Urothelium cell line (cell line): ENCODE results near the gene ATP5F1A.

Source experiments
- DNase-seq: peaks from one replicate; pipeline ENCODE4 v3.0.0; 2011; ENCODE audit warnings: low spot score, mixed read lengths
- FAIRE-seq: peaks from 2 replicates; lab custom pipeline; 2011; peaks lifted over from hg19 to GRCh38; lab: Jason Lieb, UNC

ATP5F1A gene

DNA sequence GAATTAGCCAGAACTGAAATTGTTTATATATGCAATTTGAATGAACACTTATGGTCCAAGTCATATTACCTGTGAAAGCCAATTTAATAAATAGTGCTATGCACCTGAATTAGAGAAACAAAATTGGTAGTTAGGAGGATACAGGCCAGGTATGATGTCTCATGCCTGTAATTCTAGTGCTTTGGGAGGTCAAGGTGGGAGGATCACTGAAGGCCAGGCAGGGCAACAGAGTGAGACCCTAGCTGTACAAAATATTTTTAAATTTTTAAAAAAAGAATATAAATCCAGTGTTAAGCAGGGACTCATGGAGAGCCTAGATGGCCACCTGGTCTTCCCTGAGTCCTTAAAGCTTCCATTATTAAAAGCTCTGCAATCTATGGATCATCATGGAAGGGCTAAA is 18.8 kb downstream of the ATP5F1A start:
- FAIRE-seq: no peak
- DNase-seq: no peak

DNA sequence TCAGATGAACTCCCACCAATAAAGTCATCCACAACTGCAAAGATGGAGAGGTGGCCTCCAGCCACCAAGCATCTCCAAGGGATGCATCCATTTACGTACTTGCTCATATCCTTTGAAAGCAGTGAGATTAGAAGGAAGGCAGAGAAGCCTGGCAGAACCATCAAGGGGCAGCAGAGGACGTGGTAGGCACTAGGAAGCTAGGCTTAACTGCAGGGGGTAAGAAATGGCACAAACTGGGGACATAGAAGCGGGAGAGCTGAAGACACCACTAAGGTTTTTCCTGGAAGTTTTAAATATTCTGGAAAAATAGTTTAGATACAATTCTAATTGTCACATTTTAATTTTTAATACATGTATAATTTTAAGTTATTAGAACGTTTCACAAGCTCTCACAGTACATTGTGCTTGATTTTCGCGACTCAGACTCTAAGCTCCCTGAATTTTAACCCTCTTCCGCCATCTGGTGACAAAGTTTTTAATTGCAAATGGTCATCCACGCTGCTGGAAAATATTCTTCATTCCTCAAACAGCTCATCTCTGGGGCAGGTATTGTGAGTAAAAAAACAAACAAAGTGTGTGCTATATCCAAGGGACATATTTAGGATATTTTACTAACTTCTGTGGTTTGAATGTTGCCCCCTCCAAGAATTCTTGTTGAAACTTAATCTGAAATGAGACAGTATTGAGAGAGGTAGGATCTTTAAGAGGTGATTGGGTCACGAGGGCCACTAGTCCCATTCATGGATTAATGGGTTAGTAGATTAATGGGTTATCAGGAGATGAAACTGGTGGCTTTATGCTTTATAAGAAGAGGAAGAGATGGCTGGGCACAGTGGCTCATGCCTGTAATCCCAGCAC is 24.4 kb downstream of the ATP5F1A start:
- no peak for FAIRE-seq
- peak; percentile 33 for DNase-seq

DNA sequence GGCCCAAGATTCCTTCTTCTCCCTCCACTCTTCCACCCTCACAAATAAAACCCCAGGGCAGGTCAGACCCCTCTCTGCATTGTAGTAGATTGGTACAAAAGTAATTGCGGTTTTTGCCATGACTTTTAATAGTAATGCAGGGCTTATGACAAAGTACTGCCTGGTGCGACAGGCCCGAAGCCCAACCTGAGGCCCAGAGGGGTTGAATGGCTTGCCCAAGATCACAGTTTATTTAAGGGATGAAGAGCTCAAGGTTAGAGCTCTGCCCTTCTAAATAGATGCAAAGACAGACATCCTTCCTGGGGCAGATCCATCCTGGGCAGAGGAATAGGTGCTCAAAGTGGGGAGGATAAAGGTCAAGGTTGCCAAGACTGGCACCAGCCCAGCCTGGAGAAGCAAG is 25.1 kb downstream of the ATP5F1A start:
- no peak for FAIRE-seq

DNA sequence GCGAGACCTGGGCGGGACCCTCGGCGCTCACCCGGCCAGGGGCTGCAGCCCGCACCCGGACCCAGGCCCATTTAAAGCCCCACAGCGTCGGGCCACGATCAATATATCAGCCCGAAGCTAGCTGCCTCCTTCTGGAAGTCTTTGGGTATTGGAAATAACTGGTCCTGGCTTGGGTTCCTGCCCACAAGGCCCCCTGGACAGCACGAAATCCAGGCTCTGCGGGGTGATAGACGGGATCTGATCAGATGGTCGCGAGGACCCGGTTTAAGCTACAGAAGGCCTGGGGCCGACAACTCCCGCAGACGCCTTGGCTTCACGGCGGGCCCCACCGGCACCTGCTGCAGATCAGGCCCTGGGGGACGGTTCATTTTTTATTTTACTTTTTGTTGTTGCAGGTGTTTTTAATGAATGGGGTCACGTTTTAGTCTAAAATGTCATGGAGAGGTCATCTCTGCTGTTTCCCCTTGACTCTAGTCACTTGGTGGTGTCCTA is 25.7 kb downstream of the ATP5F1A start:
- FAIRE-seq (no peak), DNase-seq (no peak)

More for the DNA sequence above, 25.1 kb downstream of the ATP5F1A start:
- no peak for DNase-seq

DNA sequence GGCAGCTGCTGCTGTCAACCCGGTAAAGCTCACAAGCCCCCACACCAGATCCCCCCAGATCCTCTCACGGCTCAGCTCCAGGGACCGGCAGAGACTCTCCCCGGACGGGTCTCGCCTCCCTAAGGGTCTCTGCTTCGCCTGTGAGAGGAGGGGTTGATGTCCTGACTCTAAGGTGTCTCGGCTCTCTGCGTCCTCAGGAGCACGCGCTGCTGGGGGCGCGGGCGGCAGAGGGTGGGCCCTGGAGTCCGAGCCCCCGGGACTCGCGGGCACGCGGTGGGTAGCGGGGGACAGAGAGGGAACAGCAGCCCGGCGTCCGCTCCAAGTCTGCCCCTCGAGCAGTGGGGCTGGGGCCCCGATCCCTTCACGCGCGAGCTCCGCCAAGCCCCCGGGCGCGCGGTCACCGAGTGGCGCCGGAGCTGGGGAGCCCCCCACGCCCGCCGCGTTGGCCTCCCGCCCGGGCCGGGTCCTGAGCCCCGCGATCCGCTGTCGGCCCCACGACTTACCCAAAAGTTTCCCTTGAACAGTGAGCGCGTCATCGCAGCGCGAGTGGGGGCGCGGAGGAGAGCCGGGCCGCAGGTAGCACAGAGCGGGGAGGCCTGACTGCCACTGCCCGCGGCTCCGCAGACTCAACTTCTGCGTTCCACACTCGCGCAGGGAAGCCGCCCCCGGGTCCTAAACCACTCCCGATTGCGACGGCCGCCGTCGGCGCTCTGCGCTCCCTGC is 26.3 kb downstream of the ATP5F1A start, which contains the start of gene PSTPIP2:
TSS of gene PSTPIP2 (minus strand) at position 608 of the 723 bp plus-strand sequence. CDS start at position 536, 72 bp downstream.
- no peak for FAIRE-seq
- DNase-seq: peak; percentile 61

DNA sequence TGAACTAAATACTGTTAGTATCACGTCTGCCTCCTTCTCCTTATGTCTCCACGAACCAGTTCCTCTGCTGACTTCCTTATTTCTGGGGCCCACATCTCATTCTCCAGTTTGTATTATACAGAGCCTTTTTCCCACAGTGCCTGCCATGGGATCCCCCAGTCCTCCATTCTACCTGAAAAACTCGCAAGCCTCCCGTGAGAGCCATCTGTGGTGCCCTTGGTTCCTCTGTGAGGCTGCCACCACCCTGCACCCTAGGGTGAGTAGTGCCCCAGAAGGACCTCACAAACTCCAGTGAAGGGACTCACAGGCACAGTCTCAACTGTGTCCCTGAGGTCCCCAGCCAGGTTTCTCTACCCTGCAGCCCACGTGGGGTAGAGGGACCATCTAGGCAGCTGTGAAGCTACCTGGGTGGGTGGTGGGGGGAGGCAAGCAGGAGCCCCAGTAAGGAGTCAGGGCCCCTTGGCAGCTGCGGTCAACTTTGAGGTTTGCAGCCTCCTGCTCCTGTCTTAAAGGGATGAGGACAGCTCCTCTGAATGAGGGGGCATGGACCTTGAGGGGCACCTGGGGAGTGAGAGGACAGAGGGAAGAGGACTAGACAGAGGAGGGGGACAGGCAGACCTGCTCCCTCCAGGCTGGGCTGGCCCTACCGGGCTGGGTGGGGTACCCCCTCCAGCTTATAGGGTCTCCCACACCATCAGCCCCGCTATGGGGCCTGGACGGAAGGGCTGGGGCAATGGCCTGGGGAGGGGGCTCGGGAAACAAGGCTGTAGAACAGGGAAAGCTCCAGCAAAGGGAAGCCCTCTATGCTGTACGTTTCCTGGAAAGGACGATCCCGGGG is 27.1 kb downstream of the ATP5F1A start:
- FAIRE-seq (no peak), DNase-seq (no peak)

DNA sequence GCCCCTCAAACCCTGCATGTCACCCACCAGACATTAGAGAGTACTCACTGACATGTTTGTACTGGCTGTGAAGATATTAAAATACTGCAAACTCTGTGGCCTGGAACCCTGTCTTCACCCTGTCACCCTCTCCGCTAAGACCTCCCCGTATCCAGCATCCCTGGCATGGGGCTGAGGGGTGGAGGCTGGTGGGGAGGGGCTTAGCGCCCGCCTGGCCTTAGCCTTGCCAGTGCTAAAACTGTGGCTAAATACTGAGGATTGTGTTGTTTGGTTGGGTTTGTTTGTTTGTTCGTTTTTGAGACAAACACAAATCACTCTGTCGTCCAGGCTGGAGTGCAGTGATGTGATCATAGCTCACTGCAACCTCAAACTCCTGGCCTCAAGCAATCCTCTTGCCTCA is 27.9 kb downstream of the ATP5F1A start:
- FAIRE-seq (no peak), DNase-seq (no peak)

DNA sequence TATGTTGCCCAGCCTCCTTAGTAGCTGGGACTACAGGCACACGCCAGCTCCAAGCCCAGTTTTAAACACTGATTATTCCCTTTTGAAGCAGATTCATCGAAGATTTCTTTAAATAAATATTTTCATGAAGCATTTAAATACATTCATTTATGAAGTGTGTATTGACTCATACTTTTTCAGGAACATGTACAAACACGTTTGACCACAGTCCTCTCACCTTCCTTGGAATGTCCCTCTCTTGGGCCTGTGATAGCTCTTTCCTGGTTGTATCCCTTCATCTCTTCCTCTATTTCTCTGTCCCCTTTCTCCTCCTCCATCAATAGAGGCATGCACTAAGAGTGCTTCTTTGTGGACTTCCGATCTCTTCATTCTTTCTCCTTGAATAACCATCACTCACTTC is 28.6 kb downstream of the ATP5F1A start:
- FAIRE-seq (no peak), DNase-seq (no peak)

DNA sequence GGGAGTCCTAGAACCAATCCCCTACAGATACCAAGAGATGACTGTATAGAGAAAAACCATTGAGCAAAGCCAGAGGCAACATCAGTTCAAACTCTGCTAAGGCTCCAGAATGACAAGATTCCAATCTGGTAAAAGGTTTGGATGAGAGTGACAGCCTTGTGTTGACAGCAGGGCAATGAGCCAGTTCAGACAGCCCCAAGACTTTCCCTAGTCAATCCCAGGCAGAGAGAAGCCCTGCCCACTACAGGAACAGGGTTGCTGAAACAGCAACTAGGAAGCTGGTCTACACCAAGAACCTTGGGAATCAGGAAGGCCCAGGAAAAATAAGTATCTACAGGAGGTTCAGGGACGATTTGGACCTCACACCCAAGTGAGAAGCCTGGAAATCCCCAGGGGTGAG is 29.3 kb downstream of the ATP5F1A start:
- no peak for DNase-seq
- no peak for FAIRE-seq

DNA sequence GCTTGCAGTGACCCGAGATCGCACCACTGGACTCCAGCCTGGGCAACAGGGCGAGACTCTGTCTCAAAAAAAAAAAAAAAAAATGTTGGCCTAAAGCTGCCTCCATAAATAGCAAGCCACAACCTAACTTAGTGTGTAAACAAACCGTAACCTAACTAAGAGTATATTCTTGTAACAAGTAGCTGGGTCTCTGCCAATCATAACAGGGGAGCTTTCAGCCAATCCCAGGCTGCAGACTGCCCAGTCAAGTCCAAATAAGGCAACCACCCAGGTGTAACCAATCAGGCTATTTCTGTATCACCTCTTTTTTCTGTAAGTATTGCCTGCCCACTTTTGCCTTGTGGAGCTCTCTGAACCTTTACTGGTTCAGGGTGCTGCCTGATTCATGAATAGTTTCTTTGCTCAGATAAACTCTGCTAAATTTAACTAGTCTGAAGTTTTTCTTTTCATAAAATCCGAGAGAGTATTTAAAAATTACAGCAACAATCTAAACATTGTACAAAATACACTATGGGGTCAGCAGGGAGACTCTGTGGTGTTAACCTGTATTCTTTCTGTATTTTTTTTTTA is 30.6 kb downstream of the ATP5F1A start:
- DNase-seq (no peak), FAIRE-seq (no peak)

DNA sequence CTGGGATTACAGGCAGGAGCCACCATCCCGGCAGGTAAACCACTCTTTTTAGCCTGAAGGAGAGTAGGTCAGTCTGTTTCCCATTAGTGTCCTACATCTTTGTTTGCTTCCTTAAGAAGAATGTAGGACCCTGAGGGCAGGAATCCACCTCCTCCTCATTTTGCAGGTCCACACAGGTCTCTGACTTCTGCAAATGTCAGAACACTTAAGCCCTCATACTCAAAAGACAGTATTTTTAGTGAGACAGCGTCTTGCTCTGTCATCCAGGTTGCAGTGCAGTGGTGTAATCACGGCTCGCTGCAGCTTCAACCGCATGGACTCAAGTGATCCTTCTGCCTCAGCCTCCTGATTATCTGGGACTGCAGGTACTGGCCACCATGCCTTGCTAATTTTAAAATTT is 35.3 kb downstream of the ATP5F1A start:
- FAIRE-seq (no peak), DNase-seq (no peak)

DNA sequence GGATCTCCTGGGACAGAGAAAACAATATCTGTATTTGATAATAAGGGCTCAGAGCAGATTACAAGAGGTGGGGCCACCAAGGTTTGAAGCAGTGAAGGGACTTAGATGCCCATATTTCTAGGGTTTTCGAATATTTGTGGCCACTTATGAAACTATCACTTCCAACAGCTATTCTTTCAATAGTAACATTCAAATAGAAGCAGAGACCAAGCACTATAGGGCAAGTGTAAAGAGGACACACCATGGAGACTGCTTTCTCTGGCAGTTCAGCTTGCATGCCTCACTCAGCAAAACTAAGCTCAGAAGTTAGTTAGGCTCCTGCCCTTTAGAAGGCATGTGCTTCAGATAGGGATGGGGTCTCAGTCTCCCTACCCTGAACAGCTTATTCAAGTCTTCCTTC is 36.3 kb downstream of the ATP5F1A start:
- FAIRE-seq: no peak

DNA sequence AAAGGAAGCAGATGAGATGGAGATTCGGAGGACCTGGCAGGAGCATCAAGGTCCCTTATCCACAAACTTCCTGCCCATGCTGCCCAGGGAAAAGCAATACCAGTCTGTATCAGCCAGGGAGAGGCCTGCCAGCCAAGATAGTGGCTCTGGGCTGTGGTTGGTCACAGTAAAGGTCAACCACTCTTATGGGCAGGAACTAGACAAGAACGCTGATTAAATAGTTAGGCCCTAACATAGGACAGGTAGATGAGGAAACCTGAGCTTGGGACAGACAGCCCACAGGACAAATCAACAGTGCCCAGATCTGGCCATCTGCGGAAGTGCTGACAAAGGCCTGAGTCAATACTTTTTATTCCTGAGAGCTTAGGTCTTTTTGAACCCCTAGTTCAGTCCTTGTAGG is 36.7 kb downstream of the ATP5F1A start:
- DNase-seq (no peak), FAIRE-seq (no peak)

More for the DNA sequence above, 36.3 kb downstream of the ATP5F1A start:
- DNase-seq: no peak

DNA sequence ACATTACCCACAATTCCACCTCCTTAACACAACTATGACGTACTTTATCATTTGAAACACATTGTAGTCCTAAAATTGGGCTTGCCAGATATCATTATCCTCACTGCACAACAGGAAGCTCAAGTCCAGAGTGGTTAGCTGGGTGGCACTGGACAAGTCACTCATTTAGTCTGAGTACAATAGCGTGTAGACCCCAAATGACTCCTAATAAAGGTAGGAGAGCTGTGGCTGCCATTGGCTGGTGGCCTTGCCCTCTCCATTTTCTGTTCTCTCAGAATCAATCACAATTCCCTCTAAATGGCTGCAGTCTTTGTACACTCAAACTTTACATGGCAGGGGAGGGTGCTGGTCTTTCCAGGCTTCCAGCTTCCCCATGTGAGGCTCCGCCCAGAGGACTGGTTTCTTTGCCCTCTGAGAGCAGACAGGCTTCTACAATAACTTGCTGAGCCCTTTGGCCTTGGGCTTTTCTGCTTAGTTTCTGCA is 37.7 kb downstream of the ATP5F1A start:
- FAIRE-seq: no peak
- no peak for DNase-seq

DNA sequence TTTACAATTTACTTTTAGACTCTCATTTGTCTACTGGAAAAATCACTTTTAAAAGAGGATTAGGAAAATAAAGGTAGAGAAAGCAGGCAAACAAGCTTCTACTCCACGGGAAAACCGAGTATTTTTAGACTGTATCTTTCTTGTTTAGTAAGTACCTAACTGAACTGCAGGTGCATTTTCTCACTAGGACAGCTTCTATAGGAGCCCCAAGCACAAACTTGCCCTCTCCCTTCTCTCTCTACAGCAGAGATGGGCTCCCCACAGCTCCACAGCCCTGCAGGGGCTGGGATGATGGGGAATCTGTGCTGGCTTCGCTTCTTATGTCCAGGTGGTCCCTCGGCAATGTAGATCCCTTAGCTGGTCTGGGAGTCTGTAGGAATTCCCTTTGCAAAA is 42.3 kb downstream of the ATP5F1A start:
- FAIRE-seq: no peak

DNA sequence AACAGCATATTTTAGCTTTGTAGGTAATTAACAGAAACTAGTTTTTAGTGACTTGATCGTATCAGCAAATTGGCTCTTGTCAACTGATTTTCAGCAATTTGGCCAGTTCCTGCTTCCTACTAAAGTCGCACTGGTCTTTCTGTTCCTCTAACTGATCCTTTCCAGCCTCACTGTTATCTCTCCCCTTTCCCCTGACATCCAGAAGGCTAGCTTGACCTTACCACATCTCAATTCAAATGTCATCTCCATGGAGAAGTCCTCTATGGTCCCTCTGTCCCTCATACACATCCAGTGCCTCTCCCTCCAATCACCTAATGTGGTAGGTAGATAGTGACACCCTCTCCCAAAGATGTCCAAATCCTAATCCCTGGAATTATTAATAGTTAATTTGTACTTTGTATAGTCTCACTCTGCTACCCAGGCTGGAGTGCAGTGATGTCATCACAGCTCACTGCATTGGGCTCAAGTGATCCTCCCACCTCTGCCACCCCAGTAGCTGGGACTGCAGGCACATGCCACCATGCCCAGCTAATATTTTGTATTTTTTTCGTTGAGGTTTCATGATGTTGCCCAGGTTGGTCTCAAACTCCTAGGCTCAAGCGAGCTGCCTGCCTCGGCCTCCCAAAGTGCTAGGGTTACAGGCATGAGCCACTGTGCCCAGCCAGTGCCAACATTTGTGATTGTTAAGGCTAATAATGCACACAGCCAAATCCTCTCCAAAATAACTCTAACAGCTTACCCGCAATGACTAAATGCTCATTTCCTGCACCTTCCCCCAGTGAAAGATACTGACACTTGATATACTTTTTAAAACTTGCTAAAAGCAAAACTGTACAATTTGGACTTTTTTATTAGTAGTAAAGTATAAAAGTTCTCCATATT is 42.9 kb downstream of the ATP5F1A start:
- DNase-seq (no peak), FAIRE-seq (no peak)

More for the DNA sequence above, 42.3 kb downstream of the ATP5F1A start:
- DNase-seq: no peak

DNA sequence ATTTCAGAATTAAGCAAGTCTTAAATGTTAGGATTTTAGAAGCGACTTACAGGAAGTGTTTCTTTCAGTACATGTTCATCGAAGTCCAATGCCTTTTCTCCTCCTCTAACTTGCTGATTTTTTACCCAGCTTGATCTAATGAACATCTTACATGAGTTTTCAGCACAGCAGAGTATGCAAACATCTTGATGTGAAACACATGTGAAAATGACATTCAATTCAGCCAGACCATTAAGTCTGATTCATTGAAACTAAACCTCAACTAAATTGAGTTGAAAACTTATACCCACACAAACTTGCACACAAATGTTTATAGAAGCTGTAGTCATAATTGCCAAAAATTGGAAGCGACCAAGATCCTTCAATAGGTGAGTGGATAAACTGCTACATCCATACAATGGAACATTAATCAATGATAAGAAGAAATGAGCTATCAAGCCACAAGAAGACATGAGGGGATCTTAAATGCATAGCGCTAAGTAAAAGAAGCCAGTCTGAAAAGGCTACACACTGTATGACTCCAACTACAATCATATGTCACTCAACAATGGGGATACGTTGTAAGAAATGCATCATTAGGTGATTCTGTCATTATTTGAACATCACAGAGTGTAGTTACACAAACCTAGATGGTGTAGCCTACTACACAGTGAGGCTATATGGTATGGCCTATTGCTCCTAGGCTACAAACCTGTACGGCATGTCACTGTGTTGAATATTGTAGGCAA is 44.6 kb downstream of the ATP5F1A start:
- FAIRE-seq: no peak
- DNase-seq: no peak

DNA sequence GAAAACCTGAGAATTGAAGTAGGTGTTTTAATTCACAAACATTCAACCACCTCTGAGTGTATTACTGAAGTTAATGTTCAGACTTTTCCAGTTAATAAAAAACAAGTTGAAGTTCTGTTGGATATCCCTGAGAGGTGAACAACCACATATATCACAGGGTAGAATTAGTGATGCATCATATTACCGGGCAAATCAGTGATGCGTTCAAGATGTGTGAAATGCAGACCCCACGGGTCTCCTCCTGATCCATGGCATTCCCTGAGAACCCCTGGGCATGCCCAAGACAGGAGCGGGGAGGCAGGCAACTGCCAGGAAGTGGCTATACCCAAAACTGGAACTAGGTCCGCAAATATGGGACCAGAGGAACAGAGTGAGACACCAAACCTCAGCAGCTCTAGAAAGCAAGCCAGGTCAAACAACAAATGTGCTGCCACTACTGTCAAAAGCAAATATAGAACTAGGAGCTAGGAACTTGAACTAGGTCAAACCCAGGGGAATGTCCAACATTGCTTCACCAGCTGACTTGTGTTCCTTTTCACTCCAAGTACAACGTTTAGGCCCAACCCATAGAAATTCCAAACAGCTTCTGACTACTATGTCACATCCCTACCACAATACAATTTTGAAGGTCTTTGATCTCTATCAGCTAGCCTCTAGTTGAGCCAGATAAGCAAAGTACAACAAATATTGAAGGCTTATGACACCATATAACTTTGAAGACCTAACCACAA is 46.2 kb downstream of the ATP5F1A start:
- DNase-seq: no peak
- FAIRE-seq: no peak
